ENCODE measurements around the gene ERVV-1. TPM values are rescaled to one million over a fixed set of nuclear protein-coding genes. Genes with fewer than 3 reads are reported as not detected.
A peak's percentile ranks its signal among the peaks of the same experiment; 100 is the strongest.
"Not testable (repeated sequence)": the region's sequence is repeated elsewhere in the genome, so short reads cannot be mapped to it uniquely, and the experiment has no call there.

Gene ERVV-1
- total RNA-seq, 1 donor from 2014 or later = 0.78 TPM

- not testable (repeated sequence) for DNase-seq (ENCODE audit: low spot score)
Observed at GRCh38 chr19:53028306-53028705, 14.6 kb downstream of the ERVV-1 start.

GRCh38 chr19:53034054-53034453 is 20.3 kb downstream of the ERVV-1 start:
- DNase-seq (ENCODE audit: low spot score) = no peak

DNA sequence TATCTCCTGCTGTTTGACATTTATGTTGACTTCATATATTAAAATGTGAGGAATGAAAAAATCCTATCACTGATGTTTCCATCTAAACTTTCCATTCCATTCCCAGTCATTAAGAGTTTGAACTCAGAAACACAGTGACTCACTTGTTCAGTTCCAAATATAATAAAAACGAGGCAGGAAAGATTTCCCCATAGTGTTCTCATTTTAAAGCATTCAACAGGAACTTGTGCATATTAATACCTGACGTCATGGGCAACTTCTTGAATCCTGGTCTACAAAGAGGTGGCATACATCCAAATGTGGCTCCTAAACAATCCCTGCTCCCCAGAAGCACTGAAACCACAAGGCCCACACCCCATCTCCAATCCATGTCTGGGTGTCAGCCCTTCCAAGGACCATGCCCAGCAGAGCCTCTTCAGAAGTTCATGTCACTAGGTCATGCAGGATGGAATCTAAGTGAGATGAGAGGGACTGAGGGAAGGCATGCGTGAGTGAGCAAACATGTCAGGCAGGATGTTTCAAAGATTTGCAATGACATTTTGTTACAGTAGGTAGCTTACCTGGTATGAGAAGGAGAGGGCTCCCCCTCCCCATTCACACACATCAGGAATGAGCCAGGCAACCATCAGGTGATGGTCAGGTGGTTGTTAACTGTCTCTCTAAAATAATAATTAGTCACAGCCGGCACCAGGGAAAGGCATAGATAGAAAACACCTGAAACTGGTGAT is 21.4 kb downstream of the ERVV-1 start:
- no peak for DNase-seq (ENCODE audit: low spot score)

DNA sequence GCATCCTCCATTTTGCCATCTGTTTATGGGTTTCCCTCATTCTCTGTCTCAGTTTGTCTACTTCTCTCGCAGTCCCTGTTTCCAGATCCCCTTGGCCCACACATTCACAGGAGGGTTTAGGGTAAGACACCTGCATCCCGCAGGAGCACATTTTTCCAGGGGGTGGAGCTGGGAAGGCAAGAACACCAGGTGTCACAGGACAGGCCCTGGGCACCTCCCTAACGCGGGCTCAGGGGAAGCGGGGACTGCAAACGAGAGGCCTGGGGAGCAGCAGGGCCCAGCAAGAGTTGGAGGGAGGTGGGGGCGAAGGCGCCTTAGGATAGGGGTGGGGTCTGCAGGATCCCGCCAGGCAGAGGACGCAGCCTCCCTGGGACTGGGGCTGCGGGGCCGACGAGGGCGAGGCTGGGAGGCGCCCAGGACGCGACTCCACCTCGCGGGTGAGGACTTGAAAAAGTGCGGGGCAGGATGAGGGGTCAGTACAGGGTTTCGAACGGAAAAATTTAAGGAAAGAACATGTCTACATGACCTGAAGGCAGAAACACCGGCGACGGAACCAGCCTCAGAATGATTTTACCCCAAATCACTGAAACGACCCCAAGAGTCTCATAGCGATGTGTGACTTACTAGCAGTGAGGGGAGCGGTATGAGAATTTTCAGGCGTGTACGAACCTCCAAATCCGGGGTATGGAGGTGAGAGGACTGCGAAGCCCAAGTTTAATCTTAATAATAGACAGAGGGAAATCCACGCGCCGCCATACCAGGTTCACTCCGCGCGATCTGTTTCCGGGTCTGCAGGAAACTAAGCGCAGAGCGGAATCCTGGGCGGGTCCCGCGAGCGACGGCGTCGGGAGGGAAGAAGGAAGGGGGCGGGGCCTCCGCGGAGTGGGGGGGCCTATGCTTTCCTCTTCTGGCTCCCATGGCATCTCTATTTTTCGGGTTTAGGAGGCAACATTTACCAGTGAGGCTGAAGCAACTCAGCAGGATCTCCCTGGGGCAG is 23.7 kb downstream of the ERVV-1 start:
- DNase-seq (ENCODE audit: low spot score) = peak; percentile 78

GRCh38 chr19:53041366-53041765 is 27.6 kb downstream of the ERVV-1 start:
- DNase-seq (ENCODE audit: low spot score) = no peak

DNA sequence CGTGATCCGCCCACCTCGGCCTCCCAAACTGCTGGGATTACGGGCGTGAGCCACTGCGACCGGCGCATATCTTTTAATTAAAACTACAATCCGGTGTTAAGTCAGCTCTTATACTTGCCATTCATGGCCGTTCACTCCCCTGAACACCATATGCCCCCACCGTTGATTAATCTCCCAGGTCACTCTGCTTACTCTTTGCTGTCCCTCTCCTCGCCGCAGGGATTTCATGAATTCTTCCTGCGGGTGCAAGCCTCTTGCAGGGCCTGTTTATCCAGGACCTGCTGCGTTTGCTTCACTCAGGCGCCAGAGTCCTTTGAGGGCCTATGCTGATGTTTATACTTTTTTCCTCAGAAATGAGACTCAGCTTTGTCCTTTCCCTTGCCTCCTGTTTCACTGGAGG is 31.8 kb downstream of the ERVV-1 start:
- no peak for DNase-seq (ENCODE audit: low spot score)

- DNase-seq (ENCODE audit: low spot score) = no peak
Observed at GRCh38 chr19:53047379-53047778, 33.7 kb downstream of the ERVV-1 start.

DNA sequence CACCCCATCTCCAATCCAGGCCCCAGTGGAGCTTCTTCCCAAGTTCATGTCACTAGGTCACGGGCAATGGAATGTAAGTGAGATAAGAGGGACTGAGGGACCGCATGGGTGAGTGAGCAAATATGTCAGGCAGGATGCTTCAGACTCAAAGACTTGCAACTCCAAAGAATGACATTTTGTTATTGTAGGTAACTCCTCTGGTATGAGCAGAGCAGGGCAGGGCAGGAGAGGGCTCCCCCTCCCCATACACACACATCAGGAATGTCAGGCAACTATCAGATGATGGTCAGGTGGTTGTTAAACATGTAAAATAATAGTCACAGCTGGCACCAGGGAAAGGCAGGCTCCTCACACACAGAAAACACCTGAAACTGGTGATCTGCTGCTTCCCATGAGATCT is 41.4 kb downstream of the ERVV-1 start:
- DNase-seq (ENCODE audit: low spot score) = no peak

DNA sequence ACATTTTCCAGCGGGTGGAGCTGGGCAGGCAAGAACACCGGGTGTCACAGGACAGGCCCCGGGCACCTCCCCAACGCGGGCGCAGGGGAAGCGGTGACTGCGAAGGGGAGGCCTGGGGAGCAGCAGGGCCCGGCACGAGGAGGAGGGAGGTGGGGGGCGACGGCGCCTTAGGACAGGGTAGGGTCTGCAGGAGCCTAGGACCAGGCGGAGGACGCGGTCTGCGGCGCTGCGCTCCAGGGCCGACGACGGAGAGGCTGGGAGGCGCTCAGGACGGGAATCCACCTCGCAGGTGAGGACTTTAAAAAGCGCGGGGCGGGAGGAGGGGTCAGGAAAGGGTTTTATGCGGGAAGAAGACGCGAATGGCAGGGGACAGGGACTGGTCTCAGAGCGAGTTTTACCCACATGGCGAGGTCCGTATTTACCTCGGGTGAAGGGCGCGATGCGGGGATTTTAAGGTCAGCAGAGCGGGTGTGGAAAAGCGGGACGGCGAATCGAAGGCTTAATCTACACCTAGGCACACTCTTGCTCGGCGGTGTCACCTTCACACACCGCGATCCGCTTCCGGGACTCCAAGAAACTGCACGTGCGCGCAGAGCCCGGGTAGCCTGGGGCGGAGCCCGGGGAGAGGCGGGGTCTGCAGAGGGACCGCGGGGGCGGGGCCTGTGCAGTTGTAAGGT is 44.3 kb downstream of the ERVV-1 start:
- peak; percentile 53 for DNase-seq (ENCODE audit: low spot score)

Other genes starting within 250 kb of the ERVV-1 start
- gene ZNF600, start 227.1 kb upstream of the ERVV-1 start, total RNA-seq = 23.0 TPM
- 22.3 TPM for gene ZNF28, start 192.3 kb upstream of the ERVV-1 start, total RNA-seq
- gene ZNF468, start 156.3 kb upstream of the ERVV-1 start, total RNA-seq = 37.2 TPM
- 51.1 TPM for gene ZNF320, start 116.3 kb upstream of the ERVV-1 start, total RNA-seq
- 52.4 TPM for gene ZNF888, start 90.5 kb upstream of the ERVV-1 start, total RNA-seq
- gene ZNF816, start 51.0 kb upstream of the ERVV-1 start, total RNA-seq = 25.1 TPM
- not detected for gene ERVV-2, start 30.8 kb downstream of the ERVV-1 start, total RNA-seq
- gene ZNF160, start 89.5 kb downstream of the ERVV-1 start, total RNA-seq = 65.1 TPM
- 15.1 TPM for gene ZNF415, start 119.0 kb downstream of the ERVV-1 start, total RNA-seq
- gene ZNF347, start 145.1 kb downstream of the ERVV-1 start, total RNA-seq = 24.1 TPM
- gene ZNF665, start 179.4 kb downstream of the ERVV-1 start, total RNA-seq = 11.7 TPM
- gene ZNF677, start 241.0 kb downstream of the ERVV-1 start, total RNA-seq = 25.5 TPM
- not detected for gene VN1R2, start 244.4 kb downstream of the ERVV-1 start, total RNA-seq